ENCODE results near the gene TMEM174.

- TF ChIP-seq CTCF (IDR thresholded peaks at IDR 0.05) (no peak), POLR2A (IDR thresholded peaks at IDR 0.05) (no peak)
Measured at GRCh38 chr5:73218552-73219171, 45.7 kb downstream of the TMEM174 start.

Measured in ovary (tissue), 3 donors.